Measurements from ENCODE around the gene MIER1. TPM values are rescaled to one million over a fixed set of nuclear protein-coding genes. Genes with fewer than 3 reads are reported as not detected.

MIER1 gene
- total and polyA plus RNA-seq, 9 of the 15 experiments (the other 6 are each of a cell fraction or from before 2014, with no cell fraction given) = 13.9 to 34.8 (median 21.5) TPM

- TF ChIP-seq ZNF583 (CRISPR knock-in tag; IDR thresholded peaks at IDR 0.05) (no peak), TSC22D4 (tag; IDR thresholded peaks at IDR 0.05) (no peak), CEBPG (CRISPR knock-in tag; IDR thresholded peaks at IDR 0.05) (peak; percentile 91), CEBPG (tag; conservative IDR thresholded peaks at IDR 0.05 in 1 of 2, IDR thresholded peaks at IDR 0.05 in 1 of 2) (peak; percentile 48 to 90; a peak in 2 of 4 replicates), PURB (CRISPR knock-in tag; IDR thresholded peaks at IDR 0.05; ENCODE audit: low read depth) (no peak), MCM3 (IDR thresholded peaks at IDR 0.05) (no peak), ZBTB1 (CRISPR knock-in tag; IDR thresholded peaks at IDR 0.05; ENCODE audit: borderline replicate concordance, low read depth) (no peak), SRSF1 (IDR thresholded peaks at IDR 0.05; ENCODE audit: low read depth, low read length) (no peak), SMAD4 (CRISPR knock-in tag; conservative IDR thresholded peaks at IDR 0.05) (peak; percentile 89), LEF1 (IDR thresholded peaks at IDR 0.05) (peak; percentile 92; the same call in 1 of the 2 replicates), THRAP3 (IDR thresholded peaks at IDR 0.05; ENCODE audit: borderline replicate concordance) (no peak), ZNF12 (CRISPR knock-in tag; IDR thresholded peaks at IDR 0.05) (no peak), GMEB1 (CRISPR knock-in tag; IDR thresholded peaks at IDR 0.05) (peak; percentile 27; the same call in 1 of the 2 replicates), ZNF778 (CRISPR knock-in tag; IDR thresholded peaks at IDR 0.05) (no peak), SMARCE1 (IDR thresholded peaks at IDR 0.05) (peak; percentile 93), TOE1 (IDR thresholded peaks at IDR 0.05; ENCODE audit: borderline replicate concordance) (peak; percentile 81; the same call in 1 of the 2 replicates), TOE1 (CRISPR knock-in tag; IDR thresholded peaks at IDR 0.05; ENCODE audit: borderline replicate concordance, low read depth) (no peak), ESRRB (CRISPR knock-in tag; IDR thresholded peaks at IDR 0.05; ENCODE audit: borderline replicate concordance) (no peak), AFF4 (CRISPR knock-in tag; IDR thresholded peaks at IDR 0.05) (no peak), TCF3 (CRISPR knock-in tag; IDR thresholded peaks at IDR 0.05) (peak; percentile 92), FOXA1 (IDR thresholded peaks at IDR 0.05; ENCODE audit: borderline replicate concordance) (no peak)
- TF ChIP-seq, protein P1, sequence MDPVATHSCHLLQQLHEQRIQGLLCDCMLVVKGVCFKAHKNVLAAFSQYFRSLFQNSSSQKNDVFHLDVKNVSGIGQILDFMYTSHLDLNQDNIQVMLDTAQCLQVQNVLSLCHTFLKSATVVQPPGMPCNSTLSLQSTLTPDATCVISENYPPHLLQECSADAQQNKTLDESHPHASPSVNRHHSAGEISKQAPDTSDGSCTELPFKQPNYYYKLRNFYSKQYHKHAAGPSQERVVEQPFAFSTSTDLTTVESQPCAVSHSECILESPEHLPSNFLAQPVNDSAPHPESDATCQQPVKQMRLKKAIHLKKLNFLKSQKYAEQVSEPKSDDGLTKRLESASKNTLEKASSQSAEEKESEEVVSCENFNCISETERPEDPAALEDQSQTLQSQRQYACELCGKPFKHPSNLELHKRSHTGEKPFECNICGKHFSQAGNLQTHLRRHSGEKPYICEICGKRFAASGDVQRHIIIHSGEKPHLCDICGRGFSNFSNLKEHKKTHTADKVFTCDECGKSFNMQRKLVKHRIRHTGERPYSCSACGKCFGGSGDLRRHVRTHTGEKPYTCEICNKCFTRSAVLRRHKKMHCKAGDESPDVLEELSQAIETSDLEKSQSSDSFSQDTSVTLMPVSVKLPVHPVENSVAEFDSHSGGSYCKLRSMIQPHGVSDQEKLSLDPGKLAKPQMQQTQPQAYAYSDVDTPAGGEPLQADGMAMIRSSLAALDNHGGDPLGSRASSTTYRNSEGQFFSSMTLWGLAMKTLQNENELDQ (CRISPR knock-in tag; IDR thresholded peaks at IDR 0.05; ENCODE audit: borderline replicate concordance) = no peak
- TF ChIP-seq, protein P2, sequence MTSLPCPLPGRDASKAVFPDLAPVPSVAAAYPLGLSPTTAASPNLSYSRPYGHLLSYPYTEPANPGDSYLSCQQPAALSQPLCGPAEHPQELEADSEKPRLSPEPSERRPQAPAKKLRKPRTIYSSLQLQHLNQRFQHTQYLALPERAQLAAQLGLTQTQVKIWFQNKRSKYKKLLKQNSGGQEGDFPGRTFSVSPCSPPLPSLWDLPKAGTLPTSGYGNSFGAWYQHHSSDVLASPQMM (CRISPR knock-in tag; IDR thresholded peaks at IDR 0.05) = no peak
Measured at GRCh38 chr1:66916320-66916719, 8.5 kb upstream of the MIER1 start (continued).

Data from K562 (cell line).